Muscle of back (tissue), 11 donors: ENCODE data around the gene GAB2. TPM values are rescaled to one million over a fixed set of nuclear protein-coding genes. Genes with fewer than 3 reads are reported as not detected.
"Not testable (repeated sequence)": the region's sequence is repeated elsewhere in the genome, so short reads cannot be mapped to it uniquely, and the experiment has no call there.

Experiments
- DNase-seq, 3 donors: peaks; one replicate each; pipeline versions ENCODE4 v3.0.0 to v3.0.0-alpha.2; 2013
- polyA plus RNA-seq, 10 donors: library from polyadenylated mRNA; unstranded; fragments of 120-200 nt; gene quantifications; one replicate each; pipeline ENCODE4 v1.2.1, GENCODE V29; 2013; ENCODE audit not compliant: insufficient read length in 10 of 10

Gene GAB2
- polyA plus RNA-seq, 10 donors: 12.5 to 17.6 (median 14.2) TPM

DNA sequence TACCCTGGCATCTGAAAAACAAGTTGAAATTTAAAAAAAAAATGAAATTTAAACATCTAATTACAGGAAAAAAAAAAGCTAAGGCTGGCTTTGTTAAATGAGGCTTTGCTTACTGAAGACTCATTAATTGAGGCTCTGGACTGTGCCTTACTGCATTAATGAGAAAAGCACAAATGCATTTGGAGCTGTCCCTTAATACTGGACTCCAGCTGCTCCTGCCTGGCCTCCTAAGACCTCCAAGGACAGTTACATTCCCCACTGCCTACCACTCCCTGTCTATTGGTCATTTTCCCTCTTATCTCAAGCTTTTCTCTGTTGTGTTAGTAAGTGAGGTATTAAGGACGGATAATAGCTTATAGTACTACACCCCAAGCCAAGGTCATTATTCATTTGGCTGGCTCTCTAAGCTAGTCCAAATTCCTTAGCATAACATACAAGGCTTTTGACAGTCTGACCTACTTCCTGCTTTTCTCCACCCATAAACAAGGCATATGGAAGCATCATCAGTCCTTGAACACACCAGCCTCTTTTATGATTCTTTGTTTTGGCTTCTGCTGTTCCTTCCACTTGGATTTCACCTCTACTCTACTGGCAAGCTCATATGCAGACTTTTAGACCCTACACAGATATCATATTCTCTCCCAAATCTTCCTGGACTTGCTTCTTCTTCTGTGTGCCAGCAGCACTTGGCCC, 166.4 kb downstream of the GAB2 start:
- DNase-seq: peak in 2 of 3 donors; percentile 48 to 79

DNA sequence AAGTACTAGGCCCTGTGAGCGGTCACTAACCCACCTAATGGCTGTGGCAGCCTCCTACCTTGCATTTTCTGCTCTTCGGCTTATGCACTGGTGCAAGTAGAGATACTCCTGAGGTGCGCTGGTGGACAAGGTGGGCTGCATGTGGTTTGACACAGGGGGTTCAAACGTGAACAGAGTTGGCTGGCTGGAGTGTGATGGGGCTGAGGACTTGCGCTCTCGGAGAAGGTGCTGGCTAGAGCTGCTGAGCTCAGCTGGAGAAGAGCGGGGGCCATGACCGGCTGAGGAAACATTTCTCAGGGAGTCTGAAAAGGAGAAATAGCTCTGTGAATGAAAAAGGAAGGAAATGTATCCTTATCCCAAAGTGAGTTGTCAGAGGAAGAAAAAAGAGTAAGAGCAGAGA, 167.5 kb downstream of the GAB2 start:
- no peak for DNase-seq

DNA sequence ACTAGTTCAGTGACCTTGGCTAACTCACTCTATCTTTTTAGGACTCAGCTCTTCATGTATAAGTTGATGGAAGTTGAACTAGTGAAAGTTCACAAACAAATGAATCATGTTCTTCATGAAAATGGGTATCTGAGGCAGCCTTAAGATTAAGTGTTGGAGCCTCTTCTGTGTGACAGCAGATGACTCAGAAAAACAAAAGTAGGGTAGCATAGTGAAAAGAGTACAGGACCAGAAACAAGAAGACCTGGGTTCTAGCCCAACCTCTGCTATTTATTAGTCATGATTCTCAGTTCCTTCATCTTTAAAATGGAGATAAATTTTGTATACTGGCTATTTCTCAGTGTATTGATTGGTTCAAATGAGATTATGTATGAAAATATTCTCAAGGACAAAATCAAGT, 168.7 kb downstream of the GAB2 start:
- DNase-seq: no peak

DNA sequence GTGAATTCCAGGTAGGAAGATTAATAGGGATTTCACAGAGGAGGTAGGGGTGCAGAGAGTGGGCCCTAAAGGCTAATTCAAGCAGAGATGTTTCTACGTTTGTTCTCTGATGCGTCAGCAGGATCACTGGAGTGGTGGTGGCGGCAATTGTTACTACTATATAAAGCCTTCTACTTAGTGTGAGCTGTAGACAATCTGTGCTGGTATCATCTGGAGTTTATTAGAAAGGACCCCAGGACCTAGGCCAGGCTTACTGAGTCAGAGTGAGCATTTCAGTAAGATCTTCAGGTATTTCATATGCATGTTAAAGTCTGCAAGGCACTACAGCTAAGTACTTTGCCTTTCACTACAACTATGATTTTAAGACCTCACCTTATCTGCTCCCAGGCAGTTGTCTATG, 169.4 kb downstream of the GAB2 start:
- DNase-seq: no peak

DNA sequence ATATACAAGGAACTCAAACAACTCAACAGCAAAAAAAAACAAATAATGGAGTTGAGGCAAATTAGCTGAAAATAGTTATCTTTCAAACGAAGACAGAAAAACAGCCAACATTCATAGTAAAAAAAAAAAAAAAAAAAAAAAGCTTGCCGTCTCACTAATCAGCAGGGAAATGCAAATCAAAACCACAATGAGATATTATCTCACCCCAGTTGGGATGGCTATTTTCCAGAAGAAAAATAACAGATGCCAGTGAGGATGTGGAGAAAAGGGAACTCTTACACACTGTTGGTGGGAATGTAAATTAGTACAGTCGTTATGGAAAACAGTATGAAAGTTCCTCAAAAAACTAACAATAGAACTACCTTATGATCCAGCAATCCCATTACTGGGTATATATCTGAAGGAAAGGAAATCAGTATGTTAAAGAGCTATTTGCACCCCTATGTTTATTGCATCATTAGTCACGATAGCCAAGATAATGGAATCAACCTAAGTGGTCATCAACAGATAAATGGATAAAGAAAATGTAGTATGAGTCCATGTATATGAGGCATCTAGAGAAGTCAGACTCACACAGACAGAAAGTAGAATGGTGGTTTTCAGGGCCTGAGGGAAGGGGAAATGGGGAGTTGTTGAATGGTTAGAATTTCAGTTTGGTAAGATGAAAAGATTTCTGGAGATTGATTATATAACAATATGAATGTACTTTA, 172.9 kb downstream of the GAB2 start:
- no peak for DNase-seq

DNA sequence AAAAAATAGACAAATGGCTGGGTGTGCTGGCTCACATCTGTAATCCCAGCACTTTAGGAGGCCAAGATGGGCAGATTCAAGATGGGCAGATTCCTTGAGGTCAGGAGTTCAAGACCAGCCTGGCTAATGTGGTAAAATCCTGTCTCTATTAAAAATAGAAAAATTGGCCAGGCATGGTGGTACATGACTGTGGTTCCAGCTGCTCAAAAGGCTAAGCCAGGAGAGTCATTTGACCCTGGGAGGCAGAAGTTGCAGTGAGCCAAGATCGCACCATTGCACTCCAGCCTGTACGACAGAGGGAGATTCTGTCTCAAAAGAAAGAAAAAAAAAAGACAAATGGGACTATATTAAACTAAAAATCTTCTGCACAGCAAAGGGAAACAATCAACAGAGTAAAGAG, 173.5 kb downstream of the GAB2 start:
- no peak for DNase-seq

DNA sequence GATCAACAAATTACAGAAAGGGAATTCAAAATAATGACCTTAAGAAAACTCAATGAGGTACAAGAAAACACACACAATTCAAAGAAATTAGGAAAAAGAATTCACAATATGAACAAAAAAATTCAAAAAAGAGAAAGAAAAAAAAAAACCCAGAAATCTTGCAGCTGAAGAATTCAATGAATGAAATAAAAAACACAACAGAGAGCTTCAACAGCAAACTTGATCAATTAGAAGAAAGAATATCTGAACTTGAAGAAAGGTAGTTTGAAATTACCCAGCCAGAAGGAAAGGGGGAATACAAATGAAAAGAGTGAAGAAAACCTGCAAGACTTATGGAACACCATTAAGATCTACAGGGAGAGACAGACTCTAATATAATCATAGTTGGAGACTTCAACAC, 176.1 kb downstream of the GAB2 start:
- no peak for DNase-seq

DNA sequence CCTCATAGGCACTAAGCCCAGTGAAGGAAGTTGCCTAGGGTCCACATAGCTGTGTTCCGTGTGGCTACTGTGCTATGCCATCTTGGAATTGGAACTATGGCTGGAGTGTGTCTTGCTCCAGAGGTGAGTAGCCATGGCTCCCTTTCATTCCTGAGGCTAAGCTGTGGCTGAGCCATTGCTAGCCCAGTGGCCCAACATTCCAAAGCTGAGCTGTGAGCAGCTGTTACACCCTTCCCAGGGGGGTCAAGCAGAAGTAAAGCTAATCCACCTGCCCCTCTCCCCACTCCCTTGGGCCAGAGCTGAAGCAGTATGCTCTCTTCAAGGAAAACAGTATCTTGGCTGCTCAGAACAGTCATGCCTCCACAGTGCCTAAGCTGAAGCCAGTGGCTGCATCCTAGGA, 177.8 kb downstream of the GAB2 start:
- DNase-seq: no peak

DNA sequence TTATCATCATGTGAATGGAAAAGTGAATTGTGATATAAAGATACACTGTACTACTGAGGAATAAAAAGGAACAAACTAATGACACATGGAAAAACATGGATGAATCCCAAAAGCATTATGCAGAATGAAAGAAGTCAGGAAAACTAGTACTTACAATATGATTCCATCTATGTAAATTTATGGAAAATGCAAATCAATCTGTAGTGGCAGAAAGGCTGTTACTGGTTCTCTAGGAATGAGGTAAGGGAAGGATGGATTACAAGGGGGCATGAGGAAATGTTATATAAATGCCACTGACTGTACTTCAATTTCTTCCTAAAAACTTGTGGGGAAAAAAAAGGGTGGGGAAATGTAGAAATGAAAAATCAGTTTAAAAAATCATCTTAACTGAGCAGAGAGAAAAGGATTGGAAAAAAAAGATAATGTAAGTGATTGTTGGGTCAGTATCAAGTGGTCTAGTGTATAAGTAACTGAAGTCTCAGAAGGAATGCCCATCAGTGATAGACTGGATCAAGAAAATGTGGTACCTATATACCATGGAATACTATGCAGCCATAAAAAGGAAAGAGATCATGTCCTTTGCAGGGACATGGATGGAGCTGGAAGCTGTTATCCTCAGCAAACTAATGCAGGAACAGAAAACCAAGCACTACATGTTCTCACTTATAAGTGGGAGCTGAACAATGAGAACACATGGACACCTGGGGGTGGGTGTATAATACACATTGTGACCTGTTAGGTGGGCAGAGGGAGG, 180.2 kb downstream of the GAB2 start:
- DNase-seq: no peak

DNA sequence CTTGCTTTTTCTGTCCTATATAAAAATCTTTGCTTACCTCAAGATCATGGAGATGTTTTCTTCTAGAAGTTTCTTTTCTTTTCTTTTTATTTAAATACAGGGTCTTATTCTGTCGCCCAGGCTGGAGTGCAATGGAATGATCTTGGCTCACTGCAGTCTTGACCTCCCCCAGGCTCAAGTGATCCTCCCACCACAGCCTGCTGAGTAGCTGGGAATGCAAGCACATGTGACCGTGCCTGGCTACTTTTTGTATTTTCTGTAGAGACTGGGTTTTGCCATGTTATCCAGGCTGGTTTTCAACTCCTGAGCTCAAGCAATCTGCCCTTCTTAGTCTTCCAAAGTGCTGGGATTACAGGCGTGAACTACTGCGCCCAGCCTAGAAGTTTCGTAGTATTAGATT, 183.6 kb downstream of the GAB2 start:
- no peak for DNase-seq

DNA sequence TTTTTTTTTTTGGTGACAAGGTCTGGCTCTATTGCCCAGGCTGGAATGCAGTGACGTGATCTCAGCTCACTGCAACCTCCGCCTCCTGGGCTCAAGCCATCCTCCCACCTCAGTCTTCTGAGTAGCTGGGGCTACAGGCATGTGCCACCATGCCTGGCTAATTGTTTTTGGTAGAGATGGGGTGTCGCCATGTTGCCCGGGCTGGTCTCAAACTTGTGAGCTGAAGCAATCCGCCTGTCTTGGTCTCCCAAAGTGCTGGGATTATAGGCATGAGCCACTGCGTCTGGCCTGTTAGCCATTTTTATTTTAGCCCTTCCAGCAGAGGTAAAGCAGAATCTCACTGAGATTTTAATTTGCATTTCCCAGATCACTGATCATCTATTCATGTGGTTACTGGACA, 184.6 kb downstream of the GAB2 start:
- DNase-seq: not testable (repeated sequence)

DNA sequence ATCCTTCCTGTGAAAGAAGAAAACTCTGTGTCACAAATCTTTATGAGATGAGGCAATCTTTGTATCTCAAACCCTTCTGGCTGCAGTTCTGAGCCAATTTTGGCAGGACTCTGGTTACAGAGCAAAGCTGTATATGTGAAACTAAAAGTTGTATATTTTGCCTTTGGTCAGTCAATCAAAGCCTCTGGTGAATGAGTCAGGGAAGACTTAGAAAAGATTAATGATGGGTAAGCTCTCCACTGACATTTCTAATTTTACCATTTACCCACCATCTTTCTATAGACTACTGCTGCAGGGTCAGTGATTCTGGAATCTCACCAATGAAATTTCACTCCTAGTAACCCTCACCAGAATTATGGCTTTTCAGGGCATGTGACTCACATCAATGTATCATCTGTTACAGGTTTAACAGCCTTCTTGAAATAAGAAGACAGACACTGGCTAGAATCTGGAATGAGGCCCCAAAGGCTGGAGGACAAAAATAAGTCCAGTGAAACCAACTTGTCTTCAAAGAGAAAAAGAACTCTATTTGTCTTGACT, 185.6 kb downstream of the GAB2 start:
- DNase-seq: peak; percentile 26 to 56 (median 52)

DNA sequence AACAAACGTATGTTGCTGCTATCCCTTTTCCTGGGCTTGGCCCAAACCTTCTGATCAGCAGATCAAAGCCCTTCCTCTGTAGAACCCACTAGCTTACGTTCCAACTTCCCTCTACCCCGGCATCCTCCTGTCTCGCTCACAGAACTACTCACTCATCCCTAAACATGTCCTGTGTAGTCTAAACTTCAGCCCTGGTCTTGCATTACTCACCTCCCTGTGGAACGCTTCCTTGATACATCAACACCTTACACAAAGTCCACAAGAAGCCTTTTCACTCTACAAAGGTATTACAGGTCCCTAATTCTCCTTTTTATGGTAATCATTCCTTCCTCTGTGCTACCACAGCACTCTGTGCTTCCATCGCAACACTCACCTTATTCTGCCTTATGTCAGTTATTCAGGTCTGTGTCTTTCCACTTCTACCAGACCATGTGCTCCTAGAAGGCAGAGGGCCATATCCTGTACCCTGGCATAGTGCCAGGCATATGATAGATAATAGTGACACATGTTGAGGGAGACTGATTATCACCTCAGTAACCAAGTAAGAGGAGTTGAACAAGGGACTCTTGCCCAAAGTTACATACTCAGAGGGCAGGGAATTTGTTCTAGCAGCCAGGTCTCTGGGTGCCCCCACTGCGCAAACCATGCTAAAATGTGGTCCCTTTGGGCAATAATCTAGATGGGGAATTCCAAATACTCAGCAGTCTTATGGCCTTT, 187.3 kb downstream of the GAB2 start:
- DNase-seq: no peak

DNA sequence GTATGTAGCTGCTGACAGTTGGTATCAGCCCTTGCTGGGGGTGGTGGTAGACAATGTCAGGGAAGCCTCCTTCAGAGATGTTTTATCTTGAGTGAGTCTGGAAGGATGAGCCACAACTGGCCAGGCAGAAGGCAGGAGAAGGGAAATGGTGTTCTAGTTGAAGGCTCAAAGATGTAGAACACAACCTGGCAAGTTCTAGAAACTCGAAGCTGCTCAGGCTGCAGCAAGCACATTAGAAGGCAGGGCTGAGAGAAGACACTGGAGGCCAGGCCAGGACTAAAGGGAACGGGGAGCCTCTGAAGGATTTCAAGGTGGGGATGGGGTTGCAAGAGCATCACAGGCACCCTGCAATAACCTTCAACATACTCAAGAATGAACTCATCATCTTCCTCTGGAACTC, 188.5 kb downstream of the GAB2 start:
- no peak for DNase-seq

DNA sequence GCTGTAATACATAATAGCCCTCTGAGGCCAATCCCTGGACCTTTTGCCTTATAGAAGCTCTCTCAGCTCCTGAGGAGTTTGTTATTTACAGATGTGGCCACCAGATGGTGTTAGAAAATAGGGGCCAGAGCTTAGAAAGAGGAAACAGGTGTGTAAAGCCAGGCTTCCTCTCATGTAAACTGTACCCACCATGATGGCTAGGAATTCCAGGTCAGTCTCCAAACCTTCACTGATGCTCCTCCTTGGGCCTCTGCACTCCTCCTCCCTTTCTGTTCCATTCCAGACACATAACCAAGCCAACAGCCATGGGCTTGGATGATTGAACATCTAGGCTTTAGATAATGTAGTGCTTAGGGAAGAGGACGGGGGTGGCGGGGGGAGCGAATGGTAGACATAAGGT, 189.2 kb downstream of the GAB2 start:
- peak; percentile 56 to 78 (median 60) for DNase-seq

DNA sequence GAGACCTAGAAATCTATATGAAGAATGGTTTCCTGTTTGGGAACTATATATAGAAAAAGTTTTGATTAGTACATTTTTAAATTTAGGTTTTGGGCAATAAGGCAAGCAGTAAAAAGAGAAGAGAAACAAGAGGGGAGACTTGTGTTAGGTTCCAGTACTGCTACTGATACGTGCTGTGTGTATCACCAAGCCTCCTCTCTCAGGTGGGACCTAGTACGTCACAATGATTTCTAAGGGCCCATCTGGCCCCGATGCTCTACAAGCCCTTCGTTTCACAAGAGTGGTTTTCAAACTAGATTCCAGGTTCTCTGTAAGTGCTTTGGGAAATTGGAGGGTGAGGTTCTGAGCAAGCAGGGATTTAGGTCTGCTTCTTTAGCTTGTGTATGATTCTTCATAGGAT, 189.7 kb downstream of the GAB2 start:
- DNase-seq: no peak

DNA sequence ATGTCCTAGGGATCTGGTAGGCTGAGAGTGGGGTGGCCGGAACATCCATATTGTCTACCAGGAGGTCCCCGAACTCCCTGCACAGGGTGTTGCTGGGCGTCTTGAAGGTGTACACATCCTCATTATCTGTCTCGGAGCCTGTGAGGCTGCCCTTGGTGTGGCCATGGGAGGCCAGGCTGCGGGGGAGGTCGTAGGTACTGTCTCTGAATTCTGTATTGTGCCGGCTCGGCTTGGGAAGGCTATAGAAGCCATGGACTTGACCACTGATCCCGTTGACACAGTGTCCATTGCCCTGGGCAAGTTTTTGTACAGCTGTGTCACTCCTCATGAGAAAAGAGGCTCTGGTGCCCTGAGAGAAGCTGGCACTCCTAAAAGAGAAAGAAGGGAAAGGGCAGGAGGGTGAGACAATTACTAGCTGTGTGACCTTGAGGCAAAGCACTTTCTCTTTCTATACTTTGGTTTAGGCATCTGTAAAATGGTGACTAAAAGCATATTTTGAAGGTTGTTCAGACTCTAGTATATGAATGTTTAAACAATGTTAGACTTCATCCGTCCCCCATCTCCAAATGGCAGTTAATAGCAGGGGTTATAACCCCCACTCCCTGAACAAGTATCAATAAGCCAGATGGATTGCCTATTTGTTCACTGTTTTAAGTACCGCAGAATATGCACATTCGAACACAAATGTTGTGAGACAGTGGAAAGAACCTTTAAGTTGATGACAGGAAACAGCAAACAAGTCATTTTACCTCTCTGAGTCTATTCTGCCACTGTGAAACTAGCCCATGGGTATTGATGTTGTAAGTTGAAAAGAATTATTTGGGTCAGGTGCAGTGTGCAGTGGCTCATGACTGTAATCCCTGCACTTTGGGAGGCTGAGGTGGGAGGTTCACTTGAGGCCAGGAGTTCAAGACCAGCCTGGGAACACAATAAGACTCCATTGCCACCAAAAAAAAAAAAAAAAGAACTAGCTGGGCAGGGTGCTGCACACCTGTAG, 190.6 kb downstream of the GAB2 start:
- DNase-seq: no peak

DNA sequence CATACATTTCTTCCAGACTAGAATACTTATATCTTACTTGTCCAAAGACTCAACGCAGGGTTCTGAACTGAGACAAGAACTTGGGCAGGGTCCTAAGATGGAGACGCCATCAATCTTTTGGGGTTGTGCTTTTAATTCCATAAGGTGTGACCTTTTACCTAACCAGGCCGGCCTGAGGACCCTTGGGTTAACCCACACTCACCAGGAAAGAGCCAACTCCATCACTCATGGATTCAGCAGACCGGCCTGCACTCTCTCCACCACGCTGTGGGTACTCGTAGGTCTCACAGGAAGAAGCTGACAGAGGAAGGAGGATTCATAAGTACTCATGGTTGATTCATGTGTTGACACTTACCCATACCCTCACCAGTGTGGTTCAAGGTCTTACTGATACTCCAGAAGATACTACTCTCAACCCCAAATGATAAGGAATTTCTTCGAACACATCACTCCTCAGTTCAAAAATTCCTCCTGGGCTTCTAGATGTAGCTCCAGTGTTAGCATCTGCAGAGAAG, 192.7 kb downstream of the GAB2 start:
- DNase-seq: no peak

DNA sequence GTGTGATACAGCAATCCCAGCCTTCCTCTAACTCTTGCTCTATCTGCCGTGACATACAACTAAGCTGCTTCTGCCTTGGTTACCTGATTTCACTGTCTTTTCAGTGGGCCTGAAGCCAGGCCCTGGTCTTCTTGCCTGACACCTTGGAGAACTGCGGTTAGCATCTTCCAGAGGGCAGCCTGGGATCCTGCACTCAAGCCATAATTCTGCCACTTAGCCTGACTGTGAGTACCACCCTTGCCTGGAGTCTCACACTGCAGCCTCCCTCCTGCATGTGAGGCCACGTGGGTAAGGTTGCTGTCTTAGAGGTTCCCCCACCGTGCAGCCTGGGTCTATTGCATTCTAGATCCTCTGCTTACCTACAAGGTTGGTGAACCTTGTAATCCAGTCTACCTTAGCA, 193.1 kb downstream of the GAB2 start:
- no peak for DNase-seq

DNA sequence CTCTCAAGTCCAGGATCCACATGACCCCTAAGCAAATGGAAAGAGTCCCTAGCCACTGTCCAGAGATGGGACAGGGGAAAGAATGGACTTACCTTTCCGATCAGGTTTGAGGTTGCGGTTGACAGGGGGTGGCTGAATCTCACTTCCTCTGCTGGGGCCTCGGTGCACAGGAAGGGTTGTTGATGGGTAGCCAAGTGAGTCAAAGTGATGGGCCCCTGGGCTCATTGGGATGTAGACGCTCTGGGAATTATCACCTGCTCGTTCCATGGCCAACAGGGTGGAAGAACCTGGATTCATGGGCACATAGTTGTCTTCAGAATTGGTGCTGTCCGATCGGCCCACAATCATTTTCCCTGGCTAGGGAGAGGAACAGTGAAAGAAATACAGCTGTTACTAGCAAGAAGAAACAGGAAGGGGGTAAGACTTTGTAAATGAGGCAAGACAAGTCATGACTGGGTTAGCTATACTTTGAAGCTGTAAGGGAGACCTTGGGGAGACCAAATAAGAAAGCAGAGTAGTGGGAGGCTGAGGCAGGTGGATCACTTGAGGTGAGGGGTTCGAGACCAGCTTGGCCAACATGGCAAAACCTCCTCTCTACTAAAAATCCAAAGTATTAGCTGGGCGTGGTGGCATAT, 194.2 kb downstream of the GAB2 start:
- no peak for DNase-seq
